ENCODE measurements around the gene PRKCB.
A peak's percentile ranks its signal among the peaks of the same experiment; 100 is the strongest.

The PRKCB gene

DNA sequence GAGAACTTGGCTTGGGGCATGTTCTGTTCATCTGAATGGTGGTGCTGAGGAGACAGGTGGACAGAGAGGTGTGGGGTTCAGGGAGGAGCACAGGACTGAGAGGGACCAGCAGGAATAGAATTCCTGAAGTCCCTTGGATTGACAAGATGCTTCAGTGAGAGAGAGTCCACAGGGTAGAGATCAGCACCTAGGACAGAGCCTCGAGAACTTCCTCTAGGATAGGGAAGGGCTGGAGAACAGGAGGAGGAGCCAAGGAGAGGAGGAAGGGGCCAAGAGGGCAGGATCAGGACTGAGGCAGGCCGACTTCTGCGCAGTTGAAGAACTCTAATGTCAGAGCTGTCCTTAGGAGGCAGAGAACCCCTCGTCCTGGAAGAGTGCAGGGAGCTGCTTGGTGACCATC lies 138.4 kb downstream of the PRKCB start:
- no peak for DNase-seq

- no peak for DNase-seq
Observed at GRCh38 chr16:23975293-23975692, 139.5 kb downstream of the PRKCB start.

- no peak for DNase-seq
Observed at GRCh38 chr16:23976091-23976490, 140.3 kb downstream of the PRKCB start.

DNA sequence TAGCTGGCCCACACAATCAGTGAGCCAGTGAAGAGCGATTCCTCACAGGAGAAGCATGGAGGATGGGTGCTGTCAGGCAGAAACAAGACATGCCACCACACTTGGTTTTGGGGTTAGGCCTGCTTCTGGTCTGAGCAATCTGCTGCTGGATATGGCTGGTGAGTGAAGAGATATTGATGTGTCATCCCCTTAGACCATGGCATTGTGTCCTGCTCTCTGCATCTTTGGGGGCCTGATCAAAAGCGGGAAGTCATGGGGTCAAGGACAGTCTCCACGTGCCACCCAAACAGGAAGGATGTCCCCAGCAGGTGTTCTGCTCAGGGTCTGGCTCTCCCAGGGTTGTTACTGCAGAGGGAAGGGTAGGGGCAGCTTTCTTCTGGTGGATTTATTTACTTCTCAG lies 140.7 kb downstream of the PRKCB start:
- DNase-seq: no peak

DNA sequence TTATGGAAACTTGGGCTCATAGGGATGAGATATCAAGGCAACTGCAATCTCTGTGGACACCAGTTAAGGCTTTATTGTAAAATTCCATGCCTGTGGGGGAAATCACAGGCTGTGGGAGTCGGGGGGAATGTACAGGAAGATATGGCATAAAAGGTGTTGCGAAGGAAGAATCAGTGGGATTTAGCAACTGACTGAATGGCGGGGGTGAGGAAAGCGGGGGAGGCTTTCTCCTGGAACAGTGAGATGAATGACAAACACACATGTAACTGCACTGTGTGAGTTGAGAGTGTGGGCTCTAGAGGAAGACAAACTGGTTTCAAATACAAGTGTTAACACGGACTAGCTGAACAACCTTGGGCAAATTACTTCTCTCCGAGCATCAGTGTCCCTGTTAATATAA lies 143.7 kb downstream of the PRKCB start:
- no peak for DNase-seq

GRCh38 chr16:23979982-23980381 lies 144.2 kb downstream of the PRKCB start:
- DNase-seq: no peak

- no peak for DNase-seq
Observed at GRCh38 chr16:23981429-23982399, 145.9 kb downstream of the PRKCB start.

- no peak for DNase-seq
Observed at GRCh38 chr16:23986455-23986854, 150.7 kb downstream of the PRKCB start.

DNA sequence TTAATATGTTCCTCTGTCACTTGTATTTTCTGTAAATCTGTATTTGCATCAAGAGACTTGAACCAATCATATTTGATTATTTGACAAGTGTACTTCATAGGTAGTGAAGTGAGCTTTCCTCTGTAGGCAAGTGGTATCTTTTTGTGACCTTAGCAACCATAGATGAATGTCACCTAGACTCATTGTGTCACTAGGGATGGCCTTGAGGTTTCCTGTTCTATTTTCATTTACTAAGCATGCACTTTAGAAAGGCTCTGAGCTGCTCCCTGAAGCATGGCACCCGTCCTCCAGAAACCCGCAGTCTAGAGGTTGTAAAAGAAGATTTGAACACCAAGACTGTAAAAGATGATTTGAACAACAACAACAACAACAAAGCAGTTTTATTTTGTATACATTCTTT lies 151.7 kb downstream of the PRKCB start:
- no peak for DNase-seq

DNA sequence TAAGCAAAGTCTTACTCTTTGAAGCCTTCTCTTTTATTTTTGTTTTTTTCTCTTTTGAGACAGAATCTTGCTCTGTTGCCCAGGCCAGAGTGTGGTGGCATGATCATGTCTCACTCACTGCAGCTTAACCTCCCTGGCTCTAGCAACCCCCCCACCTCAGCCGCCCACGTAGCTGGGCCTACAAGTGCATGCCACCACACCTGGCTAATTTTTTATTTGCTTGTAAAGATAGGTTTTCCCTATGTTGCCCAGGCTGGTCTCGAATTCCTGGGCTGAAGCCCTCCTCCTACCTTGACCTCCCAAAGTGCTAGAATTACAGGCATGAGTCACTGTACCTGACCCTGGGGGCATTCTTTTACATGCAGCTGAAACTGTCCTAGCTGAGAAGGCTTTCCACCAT lies 154.7 kb downstream of the PRKCB start:
- no peak for DNase-seq

DNA sequence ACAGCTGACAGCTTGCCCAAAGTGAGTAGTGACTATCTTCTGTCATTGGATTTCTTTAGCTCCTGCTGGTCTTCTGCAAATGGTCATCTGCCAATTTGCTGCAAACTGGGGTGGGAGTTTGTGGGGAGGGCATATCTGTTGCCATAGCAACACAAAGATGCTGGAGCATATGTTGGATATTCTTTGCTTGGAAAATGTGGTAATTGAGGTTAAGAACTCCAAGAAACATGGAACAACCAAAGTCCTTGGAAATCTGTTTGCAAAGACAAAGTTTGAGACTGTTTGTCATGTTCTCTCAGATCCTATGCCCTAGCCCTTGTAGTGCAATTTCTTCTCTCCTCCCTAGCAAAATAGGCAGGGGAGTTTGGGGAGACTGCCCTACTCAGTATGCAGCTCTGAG lies 155.3 kb downstream of the PRKCB start:
- DNase-seq: no peak

DNA sequence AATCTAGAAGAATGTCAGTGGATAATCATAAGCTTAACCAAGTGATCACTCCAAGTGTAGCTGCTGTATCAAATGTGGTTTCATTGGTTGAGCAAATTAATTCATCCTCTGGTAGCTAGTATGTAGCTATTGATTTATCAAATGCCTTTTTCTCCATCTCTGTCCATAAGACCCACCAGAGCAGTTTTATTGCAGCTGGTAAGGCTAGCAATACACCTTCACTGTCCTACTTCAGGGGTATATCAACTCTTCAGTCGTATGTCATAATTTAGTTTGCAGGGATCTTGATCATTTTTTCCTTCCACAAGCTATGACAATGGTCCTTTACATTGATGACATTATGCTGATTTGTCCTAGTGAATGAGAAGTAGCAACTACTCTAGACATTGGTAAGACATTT lies 158.8 kb downstream of the PRKCB start:
- DNase-seq: no peak

GRCh38 chr16:23996258-23996955 lies 160.6 kb downstream of the PRKCB start:
- DNase-seq: no peak

GRCh38 chr16:23998771-23999170 lies 163.0 kb downstream of the PRKCB start:
- no peak for DNase-seq

DNA sequence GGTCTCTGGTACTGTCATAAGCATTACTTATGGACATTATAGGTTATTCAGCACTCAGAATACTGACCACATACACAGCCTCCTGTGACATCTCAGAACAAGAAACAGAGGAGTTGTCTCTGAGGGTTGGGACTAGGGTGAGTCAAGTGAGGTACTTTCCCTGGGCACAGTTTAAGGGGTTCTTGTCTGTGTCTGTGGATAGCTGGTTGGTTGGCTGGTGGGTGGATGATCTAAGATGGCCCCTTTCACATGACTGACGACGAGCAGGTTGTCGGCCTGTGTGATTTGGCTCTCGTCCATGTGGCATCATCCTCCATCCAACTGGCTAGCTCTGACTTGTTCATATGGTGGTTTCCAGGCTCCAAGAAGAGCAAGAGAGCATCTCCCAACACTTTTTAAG lies 163.9 kb downstream of the PRKCB start:
- no peak for DNase-seq

DNA sequence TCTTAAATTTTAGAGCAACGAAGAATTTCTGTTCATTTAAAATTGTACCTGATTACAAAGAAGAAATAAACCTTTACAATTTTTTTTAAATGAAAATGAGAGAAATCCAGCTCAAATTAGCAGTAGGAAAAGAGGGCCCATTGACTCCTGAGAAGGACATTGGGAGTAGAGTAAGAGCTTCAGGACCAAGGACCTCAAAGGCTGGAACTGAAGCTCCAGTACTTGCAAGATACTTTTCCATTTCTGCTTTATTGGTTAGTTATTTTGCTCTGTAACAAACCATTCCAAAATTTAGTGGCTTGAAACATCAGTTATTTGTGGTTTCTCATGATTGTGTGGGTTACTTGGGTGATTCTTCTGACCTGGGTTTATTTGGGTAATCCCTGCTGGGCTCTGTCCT lies 165.9 kb downstream of the PRKCB start:
- DNase-seq: no peak

DNA sequence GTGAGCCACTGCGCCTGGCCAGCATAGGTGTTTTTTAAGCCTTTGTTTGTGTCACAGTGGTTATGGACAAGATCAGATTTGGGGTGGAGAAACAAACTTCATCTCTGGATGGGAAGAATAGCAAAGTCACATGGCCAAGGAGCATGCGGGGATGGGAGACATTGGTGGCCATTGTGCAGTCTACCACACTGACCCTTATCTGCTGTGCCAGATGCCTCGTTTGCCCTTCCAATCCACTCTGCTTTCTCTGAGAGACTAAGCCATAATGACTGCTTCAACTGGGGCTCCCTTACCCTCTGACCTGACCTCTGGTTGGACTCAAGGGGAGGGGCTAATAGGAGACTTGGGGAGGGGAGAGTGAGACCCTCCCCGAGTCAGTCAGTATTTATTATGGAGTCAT lies 166.8 kb downstream of the PRKCB start:
- no peak for DNase-seq

GRCh38 chr16:24005577-24005976 lies 169.8 kb downstream of the PRKCB start:
- DNase-seq: no peak

- no peak for DNase-seq
Observed at GRCh38 chr16:24007391-24007790, 171.6 kb downstream of the PRKCB start.

DNA sequence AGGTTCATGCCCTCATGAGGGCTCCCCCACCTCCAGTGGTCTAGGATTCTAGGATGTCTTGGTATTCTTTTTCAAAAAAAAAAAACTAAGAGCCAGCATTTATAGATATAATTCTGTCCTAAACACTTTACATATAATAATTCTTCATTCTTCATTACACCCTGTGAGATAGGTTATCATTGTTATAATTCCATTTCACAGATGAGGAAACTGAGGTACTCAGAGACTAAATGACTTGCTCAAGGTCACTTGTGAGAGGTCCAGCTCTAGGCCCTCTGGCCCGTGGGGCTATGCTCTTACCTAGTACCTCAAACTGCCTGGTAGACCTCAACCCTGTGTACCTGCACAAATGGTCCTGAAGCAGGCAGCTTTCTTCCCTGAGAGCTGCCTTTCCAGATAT lies 172.2 kb downstream of the PRKCB start:
- DNase-seq: no peak

DNA sequence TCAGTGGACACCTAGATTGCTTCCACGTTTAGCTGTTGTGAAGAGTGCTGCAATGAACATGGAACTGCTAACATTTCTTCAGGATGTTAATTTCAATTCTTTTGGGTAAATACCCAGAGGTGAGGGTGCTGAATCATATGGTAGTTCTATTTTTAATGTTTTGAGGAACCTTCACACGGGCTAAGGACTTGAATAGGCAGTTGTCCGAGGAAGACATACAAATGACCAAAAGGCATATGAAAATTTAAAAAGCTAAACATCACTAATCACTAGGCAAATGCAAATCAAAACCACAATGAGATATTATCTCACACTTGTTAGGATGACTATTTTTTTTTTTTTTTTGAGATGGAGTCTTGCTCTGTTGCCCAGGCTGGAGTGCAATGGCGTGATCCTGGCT lies 173.3 kb downstream of the PRKCB start:
- no peak for DNase-seq

DNA sequence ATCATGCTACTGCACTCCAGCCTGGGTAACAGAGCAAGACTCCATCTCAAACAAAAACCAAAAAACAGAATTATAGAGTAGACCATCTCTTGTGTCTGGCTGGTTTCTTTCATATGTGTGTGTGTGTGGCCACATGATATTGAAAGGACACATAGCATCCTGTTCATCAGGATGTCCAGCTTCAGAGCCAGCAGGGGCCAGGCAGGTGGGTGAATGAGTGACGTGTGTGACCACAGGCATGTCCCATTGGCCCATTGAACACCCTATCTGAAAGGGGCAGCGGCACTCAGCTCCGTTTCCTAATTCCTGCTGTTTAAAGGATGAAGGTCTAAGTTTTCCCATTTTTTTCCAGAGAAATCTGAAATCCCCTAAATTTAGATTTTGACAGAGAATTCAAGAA lies 174.2 kb downstream of the PRKCB start:
- no peak for DNase-seq

- peak; percentile 69 for DNase-seq
Observed at GRCh38 chr16:24010440-24011089, 174.8 kb downstream of the PRKCB start.

DNA sequence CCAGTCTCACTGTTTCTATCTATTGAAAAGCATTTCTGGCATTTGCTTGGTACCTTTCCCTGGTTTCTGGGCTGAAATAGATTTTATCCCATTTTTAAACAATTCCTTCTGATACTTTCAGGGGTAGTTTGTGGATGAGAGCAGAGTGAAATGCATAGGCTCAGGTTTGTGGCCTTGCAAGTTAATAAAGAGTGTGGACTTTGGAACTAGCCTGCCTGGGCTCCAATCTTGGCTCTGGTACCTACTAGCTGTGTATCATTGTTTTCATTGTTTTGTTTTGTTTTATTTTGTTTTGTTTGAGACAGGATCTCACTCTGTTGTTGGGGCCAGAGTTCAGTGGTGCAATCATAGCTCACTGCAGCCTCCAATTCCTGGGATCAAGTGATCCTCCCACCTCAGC lies 175.5 kb downstream of the PRKCB start:
- no peak for DNase-seq
